Occipital lobe (tissue), 2 donors: Measurements from ENCODE around the gene KLHDC4. TPM values are rescaled to one million over a fixed set of nuclear protein-coding genes. Genes with fewer than 3 reads are reported as not detected.
A peak's percentile ranks its signal among the peaks of the same experiment; 100 is the strongest.
"Not testable (repeated sequence)": the region's sequence is repeated elsewhere in the genome, so short reads cannot be mapped to it uniquely, and the experiment has no call there.

ENCODE experiments used
- DNase-seq: peaks from one replicate; lab custom pipeline; 2025; lab: John Stamatoyannopoulos, UW
- total RNA-seq: library from RNA; depleted of rRNA; stranded (reverse); fragments of >200 nt; gene quantifications from one replicate; pipeline ENCODE4 v1.2.3, GENCODE V29; 2014

KLHDC4 gene
- total RNA-seq, 1 donor from 2014 or later, result 18.2 TPM

DNA sequence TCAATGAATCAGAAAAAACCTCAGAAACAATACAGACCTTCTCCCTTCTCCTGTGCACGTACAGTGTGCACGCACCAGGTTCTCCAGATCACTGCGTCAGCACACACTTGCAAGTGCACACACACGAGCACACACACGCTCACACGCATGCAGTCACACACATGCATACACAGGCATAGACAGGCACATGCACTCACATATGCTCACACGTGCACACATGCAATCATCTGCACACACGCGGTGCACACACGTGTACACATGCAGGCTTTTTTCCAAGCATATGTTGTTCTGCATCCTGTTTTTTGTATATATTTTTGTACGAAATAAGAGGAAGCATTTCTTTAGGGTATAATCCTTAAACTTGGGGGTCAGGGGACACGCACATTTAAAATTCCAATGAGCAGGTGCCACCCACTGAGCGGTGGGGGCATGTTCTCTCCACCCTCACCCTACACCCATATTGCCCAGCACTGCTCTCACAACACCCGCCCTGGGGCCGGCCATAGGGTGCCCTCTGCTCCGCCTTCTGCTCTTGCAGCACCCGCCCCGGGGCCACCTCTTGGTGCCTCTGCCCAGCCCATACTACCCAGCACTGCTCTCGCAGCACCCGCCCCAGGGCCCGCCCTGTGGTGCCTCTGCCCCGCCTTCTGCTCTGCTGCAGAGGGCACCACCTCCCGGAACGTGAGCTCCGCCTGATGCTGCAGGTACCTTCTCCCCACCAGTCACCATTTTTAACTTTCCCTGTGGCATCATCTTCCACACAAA is 20.9 kb downstream of the KLHDC4 start:
- no peak for DNase-seq

DNA sequence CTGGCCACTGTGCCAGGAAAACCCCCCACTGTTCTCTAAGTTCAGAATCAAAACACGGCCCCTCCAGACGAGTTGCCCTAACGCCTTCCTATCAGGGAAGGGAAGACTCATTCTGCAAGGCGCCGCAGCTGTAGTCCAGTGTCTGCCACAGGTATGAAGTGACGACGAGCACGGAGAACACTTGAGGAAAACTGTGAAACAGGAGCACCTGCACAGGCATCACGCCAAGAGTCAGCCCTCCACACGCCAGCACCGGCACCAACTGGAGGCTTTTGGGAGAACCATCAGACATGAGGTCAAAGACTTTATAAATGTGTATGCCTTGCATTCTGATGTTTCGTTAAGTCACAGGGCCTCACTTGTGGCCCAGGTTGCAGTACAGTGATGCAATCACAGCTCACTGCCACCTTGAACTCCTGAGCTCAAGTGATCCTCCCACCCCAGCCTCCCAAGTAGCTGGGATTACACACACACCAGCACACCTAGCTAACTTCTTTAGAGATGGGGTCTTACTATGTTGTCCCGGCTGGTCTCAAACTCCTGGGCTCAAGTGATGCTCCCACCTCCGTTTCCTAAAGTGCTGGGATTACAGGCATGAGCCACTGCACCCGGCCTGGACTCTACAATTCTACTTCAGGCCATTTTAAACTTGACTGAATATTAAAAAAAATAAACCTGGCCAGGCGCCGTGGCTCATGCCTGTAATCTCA is 22.9 kb downstream of the KLHDC4 start:
- no peak for DNase-seq

DNA sequence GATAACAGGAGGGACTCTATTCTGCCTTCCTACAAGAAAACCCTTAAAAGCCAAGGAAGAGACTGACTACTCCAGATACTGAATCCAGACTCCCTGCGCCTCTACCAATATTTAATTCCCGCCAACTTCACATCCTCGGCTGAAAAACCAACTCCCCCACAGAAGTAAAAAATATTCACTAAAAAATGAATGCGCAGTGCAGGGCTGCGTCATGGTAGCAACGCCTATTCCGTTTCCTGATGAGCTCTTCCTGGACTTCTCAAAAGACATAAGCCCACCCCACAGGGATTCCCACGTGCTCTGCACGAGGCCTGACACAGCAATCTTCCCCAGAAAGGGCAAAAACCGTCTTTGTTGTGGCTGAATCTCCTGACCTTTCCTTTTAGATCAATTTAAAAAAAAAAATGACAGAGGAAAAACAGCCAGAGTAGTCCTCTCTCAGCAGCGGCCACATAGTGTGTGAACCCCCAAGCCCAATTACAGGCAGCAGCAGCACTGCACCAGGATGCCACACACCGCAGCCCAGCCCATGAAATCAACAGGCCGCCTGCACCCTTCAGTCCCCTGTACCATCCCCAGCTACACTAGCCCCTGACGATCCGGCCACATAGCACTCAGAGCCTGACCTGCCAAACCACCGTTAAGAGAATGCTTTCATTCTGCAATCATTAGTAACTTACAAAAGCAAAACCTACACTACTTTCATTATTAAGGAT is 23.9 kb downstream of the KLHDC4 start:
- DNase-seq, result no peak

DNA sequence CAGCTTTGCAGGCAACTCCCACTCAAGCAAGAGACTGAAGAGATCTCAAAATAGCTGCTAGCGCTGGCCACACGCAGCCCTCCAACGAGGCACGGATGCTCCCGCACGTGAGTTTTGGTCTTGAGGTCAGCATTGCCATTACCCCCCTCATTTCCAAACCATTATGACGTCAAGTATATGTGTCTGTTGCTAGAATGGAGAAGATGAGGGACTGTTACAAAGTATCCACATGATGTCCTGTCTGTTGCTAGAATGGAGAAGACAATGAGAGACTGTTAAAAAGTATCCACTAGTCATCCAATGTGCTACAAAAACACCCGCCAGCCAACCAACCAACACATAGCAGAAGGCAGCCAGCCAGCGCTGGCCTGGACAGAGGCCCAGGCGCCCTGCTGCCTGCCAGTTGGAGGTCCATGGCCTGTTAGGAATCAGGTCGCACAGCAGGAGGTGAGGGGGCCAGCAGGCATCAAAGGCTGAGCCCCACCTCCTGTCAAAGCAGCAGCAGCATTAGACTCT is 24.8 kb downstream of the KLHDC4 start:
- DNase-seq, result peak; percentile 64

DNA sequence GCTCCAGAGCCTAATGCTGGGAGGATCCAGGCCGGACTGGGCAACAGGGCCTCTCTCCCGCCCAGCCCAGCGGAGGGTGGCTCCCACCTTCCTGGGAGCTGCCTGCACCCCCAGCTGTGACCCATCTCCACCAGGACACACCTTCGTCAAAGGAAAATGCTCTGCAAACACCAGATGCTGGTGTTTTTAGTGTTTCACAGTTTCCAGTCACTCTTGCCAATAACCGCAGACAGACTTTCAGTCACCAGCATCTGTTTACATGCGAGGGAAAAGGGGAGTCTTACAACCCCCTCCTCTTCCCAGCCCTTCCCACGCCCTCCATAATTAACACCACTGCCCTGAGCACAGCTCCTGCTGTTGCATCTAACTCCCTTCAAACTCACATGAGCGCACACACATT is 25.3 kb downstream of the KLHDC4 start:
- no peak for DNase-seq

DNA sequence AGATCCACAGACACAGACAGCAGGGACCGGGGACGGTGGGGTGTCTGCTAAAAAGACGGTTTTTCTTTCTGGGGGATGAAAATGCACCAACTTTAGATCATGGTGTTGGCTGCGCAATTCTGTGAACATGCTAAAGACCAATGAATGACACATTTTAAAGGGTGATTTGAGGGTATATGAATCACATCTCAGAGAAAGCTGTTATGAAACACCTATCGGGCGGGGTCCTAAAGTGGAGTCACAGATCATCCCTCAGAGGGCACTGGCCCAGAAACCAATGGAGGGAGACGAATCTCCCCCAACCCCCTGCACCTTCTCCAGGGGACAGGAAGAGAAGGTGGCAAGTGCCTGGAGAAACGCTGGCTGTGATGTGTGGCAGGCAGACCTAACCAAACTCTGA is 26.0 kb downstream of the KLHDC4 start:
- no peak for DNase-seq

DNA sequence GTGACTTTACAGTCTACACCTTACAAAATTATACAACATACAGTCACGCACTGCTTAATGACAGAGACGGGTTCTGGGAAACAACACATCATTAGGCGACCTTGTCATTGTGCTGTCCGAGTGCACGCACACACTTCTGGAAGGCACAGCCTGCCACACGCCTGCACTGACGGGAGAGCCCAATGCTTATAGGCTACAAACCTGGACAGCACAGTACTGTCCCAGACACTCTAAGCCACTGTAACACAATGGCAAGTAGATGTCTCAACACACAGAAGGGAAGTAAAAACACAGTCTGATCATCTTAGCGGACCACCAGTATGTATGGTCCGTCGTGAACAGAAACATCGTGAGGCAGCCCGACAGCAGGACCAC is 29.8 kb downstream of the KLHDC4 start:
- DNase-seq, result no peak

DNA sequence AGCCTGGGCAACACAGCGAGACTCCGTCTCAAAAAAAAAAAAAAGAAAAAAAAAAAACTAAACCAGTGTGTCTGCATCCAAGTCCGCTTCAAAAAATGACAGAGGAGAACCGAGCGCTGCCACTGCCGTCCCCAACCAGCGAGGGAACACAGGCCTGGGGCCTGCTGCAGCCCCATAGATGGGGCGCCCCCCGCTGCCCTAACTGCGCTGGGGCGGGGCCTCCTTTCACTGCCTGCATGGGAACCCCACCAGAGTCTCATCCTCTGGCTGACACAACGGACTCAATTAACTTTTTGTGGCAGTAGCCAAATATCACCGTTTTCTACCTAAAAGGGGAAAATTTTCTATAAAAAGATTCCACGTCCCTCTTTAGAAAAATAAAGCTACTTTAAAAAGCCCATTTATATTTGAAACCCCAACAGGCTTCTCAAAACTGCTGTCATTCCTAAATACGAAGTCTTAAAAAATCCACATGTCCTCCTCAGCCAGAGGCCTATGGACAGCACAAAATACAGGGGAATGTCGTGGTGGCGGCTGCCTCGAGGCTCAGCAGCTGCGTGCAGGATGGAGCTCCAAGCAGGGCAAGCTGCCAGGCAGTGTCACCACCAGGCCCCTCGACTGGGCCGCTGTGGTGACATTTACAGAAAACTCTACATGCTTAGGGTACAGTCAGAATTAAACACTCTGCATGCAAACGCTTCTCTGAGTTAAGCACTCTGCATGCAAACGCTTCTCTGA is 30.3 kb downstream of the KLHDC4 start:
- no peak for DNase-seq

DNA sequence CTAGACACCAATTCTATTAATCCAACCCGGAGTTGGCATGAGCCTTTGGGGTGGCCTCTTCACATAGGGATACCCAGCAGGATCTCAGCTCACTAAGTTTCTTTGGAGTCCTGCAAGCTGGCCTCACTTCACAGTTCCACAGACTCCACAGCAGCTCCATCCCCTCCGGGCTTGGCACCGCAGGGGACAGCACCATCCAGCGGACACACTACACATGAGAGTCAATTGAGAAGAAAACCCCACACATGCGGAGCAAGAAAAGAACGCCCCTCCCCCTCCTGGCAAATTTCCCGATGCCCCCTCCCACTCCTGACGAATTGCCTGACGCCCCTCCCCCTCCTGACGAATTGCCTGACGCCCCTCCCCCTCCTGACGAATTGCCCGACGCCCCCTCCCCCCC is 31.1 kb downstream of the KLHDC4 start:
- no peak for DNase-seq

DNA sequence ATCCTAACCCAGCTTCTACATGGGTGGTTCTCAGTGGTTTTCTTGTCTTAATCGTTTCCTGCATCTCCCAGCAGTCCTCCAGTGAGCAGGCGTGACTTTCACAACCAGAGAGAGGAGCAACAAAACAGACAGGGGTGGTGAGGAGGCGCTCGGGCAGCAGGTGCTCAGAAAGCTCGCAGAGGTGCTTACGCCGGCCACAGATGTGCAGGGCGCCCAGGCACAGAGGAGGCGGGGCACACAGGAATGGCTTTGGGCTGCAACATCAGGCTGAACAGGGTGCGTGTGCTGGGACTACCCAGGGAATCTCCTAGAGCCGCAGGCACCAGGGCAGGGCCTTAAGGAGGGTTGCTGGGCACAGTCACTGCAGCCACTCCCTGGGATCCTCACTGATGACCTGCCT is 32.6 kb downstream of the KLHDC4 start:
- no peak for DNase-seq

DNA sequence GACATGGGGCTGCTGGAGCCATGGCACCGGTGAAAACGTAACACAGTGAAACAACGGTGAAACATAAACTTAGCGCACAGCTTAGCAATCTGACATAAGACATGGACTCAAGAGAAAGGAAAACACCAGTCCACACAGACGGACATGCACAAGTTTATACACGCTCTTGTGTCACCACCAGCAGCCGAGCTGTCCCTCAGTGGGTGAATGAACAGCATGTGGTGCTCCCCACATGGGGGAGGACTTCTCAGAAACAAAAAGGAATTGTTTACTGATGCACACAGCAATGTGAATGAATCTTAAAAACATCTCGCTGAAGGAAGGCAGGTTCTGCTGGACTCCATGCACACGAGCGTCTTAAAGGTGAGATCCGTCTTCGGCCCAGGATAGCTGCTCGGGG is 34.2 kb downstream of the KLHDC4 start:
- DNase-seq, result no peak

DNA sequence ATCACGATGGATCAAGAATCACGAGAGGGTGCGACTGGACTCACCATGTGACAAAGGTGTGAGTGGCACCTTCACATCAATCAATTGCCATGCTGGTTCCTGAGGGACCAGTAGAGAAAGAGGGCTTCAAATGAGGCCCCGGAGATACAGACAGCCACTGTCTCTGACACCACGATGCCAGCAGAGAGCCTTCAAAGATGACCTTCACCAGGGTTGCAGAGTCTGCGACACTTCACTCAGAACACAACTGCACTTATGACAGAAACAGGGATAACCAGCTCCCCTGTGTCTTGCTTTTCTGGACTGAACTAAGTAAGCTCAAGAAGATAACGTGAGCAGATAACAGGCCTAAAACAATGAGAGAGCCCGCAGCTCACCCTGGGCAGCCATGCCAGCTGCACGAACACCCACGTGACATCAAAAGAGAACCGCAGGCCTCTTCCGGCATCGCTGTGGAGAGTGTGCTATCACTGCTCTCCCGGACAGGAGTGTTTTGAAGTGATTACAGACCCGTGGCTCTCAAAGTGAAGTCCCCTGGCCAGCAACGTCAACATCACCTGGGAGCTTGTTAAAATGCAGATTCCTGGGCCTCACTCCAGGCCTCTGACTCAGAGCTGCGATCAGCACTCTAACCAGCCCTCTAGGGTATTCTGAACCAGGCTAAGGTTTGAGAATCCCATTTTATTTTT is 36.4 kb downstream of the KLHDC4 start:
- DNase-seq, result no peak

DNA sequence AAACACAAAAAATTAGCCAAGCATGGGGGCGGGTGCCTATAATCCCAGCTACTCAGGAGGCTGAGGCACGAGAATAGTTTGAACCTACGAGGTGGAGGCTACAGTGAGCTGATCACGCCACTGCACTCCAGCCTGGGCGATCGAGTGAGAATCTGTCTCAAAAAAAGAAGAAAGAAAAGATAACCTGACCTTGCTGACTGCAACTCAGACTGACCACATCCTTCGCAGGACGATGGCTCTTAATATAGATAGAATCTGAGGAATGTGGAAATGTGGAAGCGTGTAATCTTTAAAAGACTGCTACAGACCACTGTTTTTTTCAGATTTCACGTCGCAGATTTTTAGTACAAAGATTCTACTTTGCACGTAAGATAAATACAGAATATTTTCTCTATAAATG is 37.8 kb downstream of the KLHDC4 start:
- DNase-seq, result no peak

DNA sequence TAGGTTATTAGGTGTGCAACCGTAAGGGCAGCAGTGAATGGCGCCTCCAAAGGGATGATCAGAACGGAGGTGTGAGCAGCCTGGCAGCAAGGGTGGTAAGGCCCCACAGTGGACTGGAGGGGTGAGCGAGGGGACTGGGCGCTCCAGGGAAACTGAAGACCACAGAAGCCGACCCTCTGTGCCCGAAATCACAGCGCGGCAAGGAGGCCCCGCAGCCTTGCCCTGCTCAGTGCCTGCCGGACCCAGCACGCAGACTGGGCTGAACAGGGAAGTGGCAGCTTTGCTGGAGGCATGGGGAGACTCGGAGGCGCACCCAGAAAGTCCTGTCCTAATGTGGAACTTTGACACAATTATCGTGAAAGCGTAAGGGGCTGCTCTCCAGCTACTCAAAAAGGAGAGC is 38.4 kb downstream of the KLHDC4 start:
- no peak for DNase-seq

DNA sequence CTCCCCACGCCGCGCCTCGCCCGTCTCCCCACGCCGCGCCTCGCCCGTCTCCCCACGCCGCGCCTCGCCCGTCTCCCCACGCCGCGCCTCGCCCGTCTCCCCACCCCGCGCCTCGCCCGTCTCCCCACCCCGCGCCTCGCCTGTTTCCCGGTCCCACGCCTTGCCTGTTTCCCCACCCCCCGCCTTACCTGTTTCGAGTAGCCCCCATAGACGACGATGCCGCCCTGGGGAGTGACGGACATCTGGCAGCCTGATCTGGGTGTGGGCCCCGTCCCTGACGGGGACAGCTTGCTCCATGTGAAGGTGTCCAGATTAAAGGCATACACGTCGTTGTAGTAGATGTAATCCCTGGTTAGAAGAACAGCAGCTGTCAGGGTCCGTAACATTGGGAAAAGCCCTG is 39.2 kb downstream of the KLHDC4 start:
- DNase-seq, result not testable (repeated sequence)

DNA sequence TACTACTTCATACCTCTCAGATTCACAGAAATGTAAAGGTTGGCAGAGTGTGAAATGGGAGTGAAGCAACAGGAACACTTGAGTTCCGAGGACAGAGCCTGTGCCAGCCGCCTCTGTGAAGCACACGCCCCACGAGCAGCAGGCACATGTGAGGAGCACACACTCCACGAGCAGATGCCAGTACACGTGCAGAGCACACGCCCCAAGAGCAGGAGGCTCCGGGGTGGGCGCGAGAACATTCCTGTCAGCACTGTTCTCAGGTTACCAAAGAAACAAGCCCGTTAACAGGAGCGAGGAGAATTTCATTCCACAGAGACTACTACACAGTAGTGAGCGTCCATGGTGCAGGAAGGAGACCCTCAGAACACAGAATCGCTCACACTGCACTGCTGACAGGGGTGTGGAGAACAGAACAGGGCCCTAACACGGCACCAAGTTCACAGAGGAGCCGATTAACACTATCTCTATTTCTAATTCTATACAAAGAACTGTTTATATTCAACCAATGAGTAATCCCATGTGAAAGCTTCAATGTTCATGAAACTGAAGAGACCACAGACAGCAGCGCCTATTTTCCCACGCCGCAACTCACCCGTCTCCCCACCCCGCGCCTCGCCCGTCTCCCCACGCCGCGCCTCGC is 40.1 kb downstream of the KLHDC4 start:
- DNase-seq, result no peak

DNA sequence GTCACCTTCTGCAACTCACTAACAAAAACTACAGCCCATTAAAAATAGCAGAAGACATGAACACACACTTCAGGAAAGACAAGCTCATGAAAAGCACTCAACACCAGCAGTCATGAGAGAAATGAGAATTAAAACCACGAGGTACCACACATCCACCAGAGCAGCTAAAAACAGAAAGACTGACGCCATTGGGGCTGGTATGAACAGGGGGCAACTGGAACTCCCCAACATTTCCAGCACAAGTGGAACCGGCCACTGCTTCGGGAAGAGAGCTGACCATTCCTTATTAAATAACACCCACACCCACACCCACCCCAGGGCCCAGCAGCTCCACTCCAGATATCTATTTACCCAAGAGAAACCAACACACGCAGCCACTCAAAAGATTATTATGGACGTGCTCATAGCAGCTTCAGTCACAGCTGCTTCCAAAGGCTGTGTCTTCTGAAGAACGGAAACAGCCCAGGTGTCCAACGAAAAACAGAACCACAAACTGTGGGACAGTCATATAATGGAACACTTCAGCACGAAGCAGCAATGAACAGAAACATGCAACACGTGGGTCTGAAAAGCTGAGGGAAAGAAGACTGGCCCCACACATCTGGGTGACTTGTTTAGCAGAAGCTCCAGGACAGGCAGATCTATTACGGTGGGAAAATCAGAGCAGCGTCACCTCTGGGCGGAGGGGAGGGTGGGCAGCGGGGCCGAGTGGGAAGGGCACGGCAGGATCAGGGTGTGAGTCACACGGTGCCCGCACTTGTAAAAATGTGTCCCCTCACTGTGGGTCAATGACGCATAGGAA is 41.1 kb downstream of the KLHDC4 start:
- DNase-seq, result no peak

DNA sequence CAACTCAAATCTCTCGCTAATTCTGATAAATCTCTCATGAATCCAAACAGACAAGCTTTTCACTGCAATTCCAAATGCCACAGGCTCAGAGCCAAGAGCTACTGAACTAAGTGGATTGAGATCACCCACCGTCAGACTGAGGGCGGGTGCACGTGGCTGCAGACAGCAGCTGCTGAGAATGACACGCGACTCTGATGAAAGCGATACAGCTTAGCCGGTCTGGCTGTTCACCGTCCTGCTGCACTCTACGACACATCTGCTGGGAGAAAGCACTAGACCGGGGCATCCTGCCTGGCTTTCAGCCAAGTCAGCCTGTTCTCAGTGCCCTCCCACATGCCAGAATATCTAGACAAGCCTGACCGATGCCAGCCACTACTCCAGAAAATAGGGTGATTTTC is 42.6 kb downstream of the KLHDC4 start:
- DNase-seq, result peak; percentile 83

DNA sequence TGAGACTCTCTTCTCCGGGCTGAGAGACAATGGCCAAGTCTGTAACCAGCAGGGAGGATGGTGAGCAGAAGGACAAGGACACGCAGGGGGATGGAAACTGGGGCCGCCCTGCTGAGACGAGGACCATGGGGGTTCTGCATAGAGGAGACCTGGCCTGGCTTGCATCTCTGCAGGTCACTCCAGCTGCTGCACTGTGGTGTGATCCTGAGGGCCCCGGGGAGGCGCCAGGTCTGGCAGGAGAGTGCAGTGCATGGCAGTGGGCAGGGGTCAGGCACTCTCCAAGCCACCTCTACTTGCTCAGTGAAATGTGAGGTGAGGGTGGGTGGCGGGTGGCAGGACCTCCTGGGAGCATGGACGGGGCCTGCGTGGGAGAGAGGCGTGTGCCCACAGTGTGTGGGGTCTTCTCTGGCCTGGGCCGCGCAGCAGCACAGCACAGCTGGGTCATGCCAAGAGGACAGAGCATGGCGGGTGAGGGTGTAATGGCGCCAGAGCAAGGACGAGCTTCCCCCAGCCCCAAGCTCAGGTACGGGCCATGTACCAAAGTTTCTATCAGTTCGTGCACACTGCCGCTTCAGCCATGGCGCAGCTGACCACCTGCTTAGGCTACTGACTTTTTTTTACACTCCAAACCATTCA is 43.1 kb downstream of the KLHDC4 start:
- DNase-seq, result no peak
